ENCODE measurements around the gene LHX4. TPM values are rescaled to one million over a fixed set of nuclear protein-coding genes. Genes with fewer than 3 reads are reported as not detected.

LHX4 gene
- total and polyA plus RNA-seq, 2 of the 8 experiments (the other 6 are each of a cell fraction or from before 2014, with no cell fraction given) = 0.85 to 4.9 TPM

DNA sequence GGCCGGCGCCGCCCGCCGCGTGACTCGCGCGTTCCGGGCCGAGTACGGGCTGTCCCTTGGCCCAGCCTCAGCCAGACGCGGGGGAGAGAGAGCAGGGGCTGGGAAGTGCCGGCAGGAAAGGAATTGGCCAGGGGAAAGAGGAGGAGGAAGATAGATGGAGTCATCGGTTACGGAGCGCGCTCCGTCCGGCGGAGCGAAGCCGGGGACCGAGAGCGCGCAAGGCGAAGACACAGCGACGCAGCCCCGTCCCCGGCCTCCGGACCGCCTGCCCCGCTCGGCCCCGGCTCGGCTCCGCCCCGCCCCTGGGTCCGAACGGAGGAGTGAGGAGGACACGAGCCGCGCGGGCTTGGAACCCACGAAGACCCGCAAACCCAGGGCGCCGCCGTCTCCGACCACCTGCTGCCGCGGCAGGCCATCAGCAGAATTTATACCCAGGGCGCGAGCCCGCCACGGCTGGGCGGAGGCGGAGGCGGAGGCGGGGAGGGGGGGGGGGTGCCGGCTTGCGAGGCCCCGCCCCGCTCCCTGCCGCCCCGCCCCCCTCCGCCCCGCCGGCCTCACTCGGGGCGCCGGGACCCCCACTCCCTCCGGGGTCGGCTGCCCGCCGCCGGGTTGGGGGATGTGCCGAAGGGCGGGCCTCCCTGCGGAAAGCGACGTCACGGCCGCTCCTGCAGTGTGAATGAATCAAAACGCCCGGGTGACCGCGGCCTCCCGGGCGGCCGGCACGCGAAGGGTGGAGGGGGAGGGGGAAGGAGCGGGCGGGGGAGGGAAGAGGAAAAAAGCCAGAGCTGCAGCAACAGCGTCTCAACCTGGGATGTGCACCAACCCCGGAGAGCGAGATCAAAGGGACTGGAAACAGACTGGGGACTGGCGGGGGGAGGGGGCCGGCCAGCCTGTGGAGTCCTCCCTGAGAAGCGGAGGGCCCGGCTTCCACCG, at the start of gene LHX4 (continued):
- no peak for TF ChIP-seq SIX5 (IDR thresholded peaks at IDR 0.05; ENCODE audit: low read depth, low read length)
- TF ChIP-seq CREB1 (IDR thresholded peaks at IDR 0.05) = peak; percentile 65
- no peak for TF ChIP-seq JUND (IDR thresholded peaks at IDR 0.05; ENCODE audit: low read length)
- TF ChIP-seq, protein P1, sequence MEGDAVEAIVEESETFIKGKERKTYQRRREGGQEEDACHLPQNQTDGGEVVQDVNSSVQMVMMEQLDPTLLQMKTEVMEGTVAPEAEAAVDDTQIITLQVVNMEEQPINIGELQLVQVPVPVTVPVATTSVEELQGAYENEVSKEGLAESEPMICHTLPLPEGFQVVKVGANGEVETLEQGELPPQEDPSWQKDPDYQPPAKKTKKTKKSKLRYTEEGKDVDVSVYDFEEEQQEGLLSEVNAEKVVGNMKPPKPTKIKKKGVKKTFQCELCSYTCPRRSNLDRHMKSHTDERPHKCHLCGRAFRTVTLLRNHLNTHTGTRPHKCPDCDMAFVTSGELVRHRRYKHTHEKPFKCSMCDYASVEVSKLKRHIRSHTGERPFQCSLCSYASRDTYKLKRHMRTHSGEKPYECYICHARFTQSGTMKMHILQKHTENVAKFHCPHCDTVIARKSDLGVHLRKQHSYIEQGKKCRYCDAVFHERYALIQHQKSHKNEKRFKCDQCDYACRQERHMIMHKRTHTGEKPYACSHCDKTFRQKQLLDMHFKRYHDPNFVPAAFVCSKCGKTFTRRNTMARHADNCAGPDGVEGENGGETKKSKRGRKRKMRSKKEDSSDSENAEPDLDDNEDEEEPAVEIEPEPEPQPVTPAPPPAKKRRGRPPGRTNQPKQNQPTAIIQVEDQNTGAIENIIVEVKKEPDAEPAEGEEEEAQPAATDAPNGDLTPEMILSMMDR (IDR thresholded peaks at IDR 0.05; ENCODE audit: control extremely low read depth in 1 of 3, insufficient read depth in 1 of 3, low read depth in 1 of 3, low read length in 3 of 3) = no peak
- TF ChIP-seq, protein P2, sequence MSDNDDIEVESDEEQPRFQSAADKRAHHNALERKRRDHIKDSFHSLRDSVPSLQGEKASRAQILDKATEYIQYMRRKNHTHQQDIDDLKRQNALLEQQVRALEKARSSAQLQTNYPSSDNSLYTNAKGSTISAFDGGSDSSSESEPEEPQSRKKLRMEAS (IDR thresholded peaks at IDR 0.05) = peak; percentile 46; the same call in 1 of the 2 replicates
- TF ChIP-seq NANOG (IDR thresholded peaks at IDR 0.05; ENCODE audit: insufficient read depth, low read depth, low read length, poor library complexity, severe bottlenecking) = no peak
- TF ChIP-seq EGR1 (IDR thresholded peaks at IDR 0.05; ENCODE audit: borderline replicate concordance, low read depth, low read length) = 0 out of 2 replicates have a peak, but pooled peaks have one; percentile 10
- TF ChIP-seq, protein P3, sequence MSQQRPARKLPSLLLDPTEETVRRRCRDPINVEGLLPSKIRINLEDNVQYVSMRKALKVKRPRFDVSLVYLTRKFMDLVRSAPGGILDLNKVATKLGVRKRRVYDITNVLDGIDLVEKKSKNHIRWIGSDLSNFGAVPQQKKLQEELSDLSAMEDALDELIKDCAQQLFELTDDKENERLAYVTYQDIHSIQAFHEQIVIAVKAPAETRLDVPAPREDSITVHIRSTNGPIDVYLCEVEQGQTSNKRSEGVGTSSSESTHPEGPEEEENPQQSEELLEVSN (IDR thresholded peaks at IDR 0.05) = peak; percentile 25; the same call in 1 of the 2 replicates
- TF ChIP-seq SIN3A (conservative IDR thresholded peaks at IDR 0.05 in 1 of 2, IDR thresholded peaks at IDR 0.05 in 1 of 2; ENCODE audit: low read depth in 1 of 2, low read length in 2 of 2) = no peak; a peak in 1 of 4 replicates
- no peak for TF ChIP-seq CBX8 (IDR thresholded peaks at IDR 0.05; ENCODE audit: borderline replicate concordance, low read depth, low read length)
- no peak for TF ChIP-seq NRF1 (IDR thresholded peaks at IDR 0.05; ENCODE audit: low read depth, low read length)
- TF ChIP-seq BACH1 (IDR thresholded peaks at IDR 0.05; ENCODE audit: low read length) = no peak
- TF ChIP-seq HDAC2 (IDR thresholded peaks at IDR 0.05; ENCODE audit: borderline replicate concordance in 1 of 2, low read depth in 2 of 2, low read length in 2 of 2) = 0 out of 4 replicates have a peak, but pooled peaks of 1 of the 2 experiments have one; percentile 52
- no peak for TF ChIP-seq SAP30 (IDR thresholded peaks at IDR 0.05; ENCODE audit: insufficient read depth, insufficient replicate concordance, low read length)
- TF ChIP-seq MAFK (IDR thresholded peaks at IDR 0.05; ENCODE audit: low read depth, low read length) = no peak
- no peak for TF ChIP-seq TCF12 (IDR thresholded peaks at IDR 0.05; ENCODE audit: low read depth, low read length)
- TF ChIP-seq POLR2AphosphoS5 (IDR thresholded peaks at IDR 0.05; ENCODE audit: low read depth, low read length) = 0 out of 2 replicates have a peak, but pooled peaks have one; percentile 28
- peak; percentile 62; the same call in 1 of the 2 replicates for TF ChIP-seq SUZ12 (IDR thresholded peaks at IDR 0.05; ENCODE audit: low read length)
- TF ChIP-seq KDM4A (IDR thresholded peaks at IDR 0.05; ENCODE audit: low read depth, low read length, severe bottlenecking) = peak; percentile 97

All from H1 (cell line).